H1 (cell line): Measurements from ENCODE around the gene ISG15. TPM values are rescaled to one million over a fixed set of nuclear protein-coding genes. Genes with fewer than 3 reads are reported as not detected.

Source experiments
- CTCF ChIA-PET: fragments of 300-600 bp; sonication (Branson Sonifier 250); formaldehyde crosslinking; loops from one replicate; lab custom pipeline; 2021; ENCODE audit not compliant: partially characterized antibody; lab: Charles Lee
- POLR2A ChIA-PET: fragments of 300-600 bp; sonication (Branson Sonifier 250); formaldehyde crosslinking; loops from one replicate; lab custom pipeline; 2021; ENCODE audit warnings: inconsistent platforms; ENCODE audit not compliant: partially characterized antibody; lab: Charles Lee
- DNase-seq, 2 experiments: peaks; one replicate each; pipeline versions ENCODE4 v3.0.0 to v3.0.0-alpha.2; 2010 to 2022; ENCODE audit warnings: low spot score in 2 of 2, low read depth in 1 of 2, mixed read lengths in 1 of 2
- FAIRE-seq: peaks from 2 replicates; lab custom pipeline; 2011; peaks lifted over from hg19 to GRCh38; lab: Jason Lieb, UNC
- H2AFZ ChIP-seq: 2 replicates; pipeline ENCODE4 v1.8.1; 2012; ENCODE audit warnings: low read length, inconsistent platforms
- H2AK5ac ChIP-seq: 2 replicates; pipeline ENCODE4 v1.6.1; 2013; ENCODE audit warnings: low read depth, low read length
- H2BK120ac ChIP-seq: replicated peaks from 2 replicates; pipeline ENCODE3; 2013; ENCODE audit warnings: low read depth, low read length, inconsistent platforms
- H2BK12ac ChIP-seq: 2 replicates; pipeline ENCODE4 v1.6.1; 2013; ENCODE audit warnings: low read depth, low read length
- H2BK15ac ChIP-seq: 2 replicates; pipeline ENCODE4 v1.6.1; 2013; ENCODE audit warnings: low read length
- H2BK20ac ChIP-seq: 2 replicates; pipeline ENCODE4 v1.6.1; 2013; ENCODE audit warnings: low read length
- H2BK5ac ChIP-seq: 2 replicates; pipeline ENCODE4 v1.6.1; 2013; ENCODE audit warnings: low read depth, low read length
- H3K14ac ChIP-seq: 2 replicates; pipeline ENCODE4 v1.6.1; 2013; ENCODE audit warnings: inconsistent platforms; ENCODE audit not compliant: insufficient read length
- H3K18ac ChIP-seq: 2 replicates; pipeline ENCODE4 v1.6.1; 2013; ENCODE audit warnings: low read length; ENCODE audit errors: extremely low read depth
- H3K23ac ChIP-seq: 2 replicates; pipeline ENCODE4 v1.6.1; 2013; ENCODE audit warnings: inconsistent platforms; ENCODE audit not compliant: insufficient read length
- H3K23me2 ChIP-seq: 2 replicates; pipeline ENCODE4 v1.6.1; 2013; ENCODE audit warnings: low read depth, low read length
- H3K27ac ChIP-seq: 2 replicates; pipeline ENCODE4 v1.6.1; 2011; ENCODE audit warnings: low read depth, low read length, inconsistent platforms
- H3K27me3 ChIP-seq, 4 experiments: replicated peaks in 1 of 4; 1 replicate in 1 of 4; 2 replicates in 3 of 4; pipeline versions ENCODE4 v1.6.1 to v1.8.1; 2011 to 2013; ENCODE audit warnings: low read length in 3 of 4, mild to moderate bottlenecking in 3 of 4, inconsistent platforms in 2 of 4, mixed read lengths in 2 of 4, moderate library complexity in 1 of 4; ENCODE audit not compliant: control insufficient read depth in 3 of 4, insufficient read depth in 3 of 4; ENCODE audit errors: extremely low read depth in 1 of 4
- H3K36me3 ChIP-seq, 4 experiments: 2 replicates each; pipeline versions ENCODE4 v1.6.1 to v1.8.1; 2011 to 2013; ENCODE audit warnings: mild to moderate bottlenecking in 4 of 4, low read length in 3 of 4, moderate library complexity in 2 of 4, control low read depth in 1 of 4, inconsistent platforms in 1 of 4; ENCODE audit not compliant: insufficient read depth in 4 of 4, control insufficient read depth in 2 of 4
- H3K4ac ChIP-seq: replicated peaks from 2 replicates; pipeline ENCODE3; 2013; ENCODE audit warnings: low read length, low read depth, mixed read lengths, inconsistent platforms; ENCODE audit not compliant: insufficient read length
- H3K4me1 ChIP-seq, 4 experiments: replicated peaks in 1 of 4; 1 replicate in 1 of 4; 2 replicates in 3 of 4; pipeline versions ENCODE4 v1.6.1 to v1.8.1; 2011 to 2013; ENCODE audit warnings: low read length in 3 of 4, inconsistent platforms in 2 of 4, mixed read lengths in 1 of 4; ENCODE audit not compliant: insufficient read depth in 4 of 4, control insufficient read depth in 3 of 4
- H3K4me2 ChIP-seq, 2 experiments: 2 replicates each; pipeline versions ENCODE4 v1.6.1 to v1.8.1; 2011 to 2013; ENCODE audit warnings: low read depth in 2 of 2, low read length in 2 of 2, control low read depth in 1 of 2, inconsistent platforms in 1 of 2, mild to moderate bottlenecking in 1 of 2; ENCODE audit not compliant: insufficient read depth in 1 of 2
- H3K4me3 ChIP-seq, 4 experiments: fragments of 200-600, 300-600 bp in 1 of 4; sonication (generic), shearing (Covaris generic), sonication (Bioruptor Twin) in 1 of 4; 2 replicates each; pipeline versions ENCODE4 v1.5.1 to v1.8.1; 2011 to 2016; ENCODE audit warnings: low read length in 4 of 4, low read depth in 3 of 4, control low read depth in 2 of 4, inconsistent platforms in 2 of 4, mild to moderate bottlenecking in 2 of 4, mixed read lengths in 1 of 4, moderate library complexity in 1 of 4; ENCODE audit not compliant: insufficient read depth in 2 of 4; ENCODE audit errors: extremely low read depth in 1 of 4
- H3K56ac ChIP-seq: replicated peaks from 2 replicates; pipeline ENCODE3; 2013; ENCODE audit warnings: low read depth, mild to moderate bottlenecking, mixed read lengths, low read length, inconsistent platforms; ENCODE audit not compliant: insufficient read length
- H3K79me1 ChIP-seq: 2 replicates; pipeline ENCODE4 v1.6.1; 2013; ENCODE audit warnings: low read depth, low read length, control low read depth
- H3K79me2 ChIP-seq, 2 experiments: 2 replicates each; pipeline versions ENCODE4 v1.6.1 to v1.8.1; 2012 to 2013; ENCODE audit warnings: low read length in 2 of 2, mild to moderate bottlenecking in 2 of 2, inconsistent platforms in 1 of 2; ENCODE audit not compliant: insufficient read depth in 2 of 2, control insufficient read depth in 1 of 2
- H3K9ac ChIP-seq, 4 experiments: replicated peaks in 1 of 4; 1 replicate in 1 of 4; 2 replicates in 3 of 4; pipeline versions ENCODE4 v1.6.1 to v1.8.1; 2011 to 2013; ENCODE audit warnings: low read depth in 3 of 4, low read length in 3 of 4, control low read depth in 2 of 4, mild to moderate bottlenecking in 2 of 4, moderate library complexity in 2 of 4, inconsistent platforms in 1 of 4; ENCODE audit errors: extremely low read depth in 1 of 4
- H3K9me3 ChIP-seq, 2 experiments: 2 replicates each; pipeline versions ENCODE4 v1.6.1 to v1.8.1; 2012 to 2013; ENCODE audit warnings: mild to moderate bottlenecking in 2 of 2, moderate library complexity in 2 of 2, control low read depth in 1 of 2, inconsistent platforms in 1 of 2, low read depth in 1 of 2, low read length in 1 of 2, mixed read lengths in 1 of 2; ENCODE audit not compliant: insufficient read depth in 2 of 2
- H4K20me1 ChIP-seq, 2 experiments: replicated peaks in 1 of 2; 2 replicates each; pipeline versions ENCODE3 to v1.8.1; 2011 to 2013; ENCODE audit warnings: inconsistent platforms in 2 of 2, low read length in 2 of 2, mild to moderate bottlenecking in 1 of 2; ENCODE audit not compliant: insufficient read depth in 2 of 2, control insufficient read depth in 1 of 2
- H4K5ac ChIP-seq: 2 replicates; pipeline ENCODE4 v1.6.1; 2013; ENCODE audit warnings: low read length, low read depth, mixed read lengths, inconsistent platforms; ENCODE audit not compliant: insufficient read length
- H4K8ac ChIP-seq: 2 replicates; pipeline ENCODE4 v1.8.0; 2013; ENCODE audit warnings: mild to moderate bottlenecking, moderate library complexity, low read length, inconsistent platforms; ENCODE audit not compliant: insufficient read depth; ENCODE audit errors: extremely low read depth
- H4K91ac ChIP-seq: replicated peaks from 2 replicates; pipeline ENCODE3; 2013; ENCODE audit warnings: low read length, mixed read lengths, inconsistent platforms; ENCODE audit not compliant: insufficient read length
- CTBP2 ChIP-seq: IDR thresholded peaks from 2 replicates; pipeline ENCODE4 v1.7.0; 2011; ENCODE audit warnings: borderline replicate concordance, mild to moderate bottlenecking, moderate library complexity, mixed read lengths, low read length; ENCODE audit not compliant: insufficient read depth, insufficient read length
- EP300 ChIP-seq, 2 experiments: IDR thresholded peaks; 1 replicate in 1 of 2; 2 replicates in 1 of 2; pipeline ENCODE4 v1.6.1; 2011 to 2012; ENCODE audit warnings: low read depth in 2 of 2, low read length in 2 of 2, mild to moderate bottlenecking in 2 of 2, borderline replicate concordance in 1 of 2, inconsistent platforms in 1 of 2, moderate library complexity in 1 of 2
- EZH2 ChIP-seq: fragments of 200-600 bp; sonication (generic); IDR thresholded peaks from 2 replicates; pipeline ENCODE4 v1.7.1; 2012; ENCODE audit warnings: low read depth, mild to moderate bottlenecking, moderate library complexity, low read length, inconsistent platforms; ENCODE audit not compliant: severe bottlenecking
- HDAC6 ChIP-seq: IDR thresholded peaks from one replicate; pipeline ENCODE4 v1.7.1; 2012; ENCODE audit warnings: low read depth, mild to moderate bottlenecking, inconsistent platforms, low read length, moderate library complexity
- MAFK ChIP-seq: IDR thresholded peaks from 2 replicates; pipeline ENCODE4 v1.6.1; 2012; ENCODE audit warnings: low read depth, mild to moderate bottlenecking, improper control_type of control experiment, low read length
- PHF8 ChIP-seq: fragments of 200-600 bp; sonication (generic); conservative IDR thresholded peaks from 2 replicates; pipeline ENCODE4 v1.7.1; 2012; ENCODE audit warnings: low read depth, mild to moderate bottlenecking, inconsistent platforms, low read length, moderate library complexity
- RBBP5 ChIP-seq: IDR thresholded peaks from 2 replicates; pipeline ENCODE4 v1.7.1; 2012; ENCODE audit warnings: low read depth, mild to moderate bottlenecking, inconsistent platforms, low read length, moderate library complexity, borderline replicate concordance
- RNF2 ChIP-seq: fragments of 200-900, 300-1000 bp; sonication (generic); IDR thresholded peaks from 2 replicates; pipeline ENCODE4 v1.7.1; 2016; ENCODE audit warnings: borderline replicate concordance, low read depth, mild to moderate bottlenecking, antibody characterized with exemption, low read length; ENCODE audit not compliant: poor library complexity, severe bottlenecking; ENCODE audit errors: missing control alignments
- RXRA ChIP-seq: IDR thresholded peaks from 2 replicates; pipeline ENCODE4 v1.6.1; 2011; ENCODE audit warnings: low read depth, mild to moderate bottlenecking, low read length, moderate library complexity; ENCODE audit not compliant: insufficient read depth
- TCF12 ChIP-seq: IDR thresholded peaks from 2 replicates; pipeline ENCODE4 v1.6.1; 2011; ENCODE audit warnings: low read depth, mild to moderate bottlenecking, low read length
- ZNF274 ChIP-seq: IDR thresholded peaks from 2 replicates; pipeline ENCODE4 v1.7.0; 2012; ENCODE audit warnings: low read length, borderline replicate concordance; ENCODE audit errors: extremely low read depth
- WGBS, 2 experiments: shearing (Covaris generic) in 1 of 2; methylation state at CpG; one replicate each; pipeline versions ENCODE4 v1.1.6 to v1.1.7; 2013 to 2015; ENCODE audit warnings: low lambda C conversion rate in 2 of 2, mixed read lengths in 2 of 2, inconsistent platforms in 1 of 2, low coverage in 1 of 2, missing lambda C conversion rate in 1 of 2; ENCODE audit not compliant: insufficient replicate concordance in 2 of 2, insufficient coverage in 1 of 2, insufficient read length in 1 of 2; ENCODE audit errors: extremely low coverage in 1 of 2, missing lambda C conversion rate in 1 of 2; 5-methylcytosine and 5-hydroxymethylcytosine counted together
- polyA plus RNA-seq, 7 experiments: library from polyadenylated mRNA; depleted of rRNA in 3 of 7; stranded (reverse) in 5 of 7; unstranded in 2 of 7; fragments of >200 nt in 5 of 7; fragments of 200-250 nt in 2 of 7; gene quantifications; 1 replicate in 5 of 7; 2 replicates in 1 of 7; 4 replicates in 1 of 7; pipeline versions ENCODE4 v1.2.1 to v1.2.3, GENCODE V29; 2011 to 2013; ENCODE audit warnings: missing spikeins in 2 of 7, mixed read lengths in 2 of 7
- total RNA-seq: library from RNA; stranded (reverse); fragmentation: NEBNext Ultra II Directional; extraction: Animal tissue kit (Norgen Biotek cat#: 25700); gene quantifications from 2 replicates; pipeline ENCODE4 v1.2.1, GENCODE V29; 2021

ISG15 gene
- total and polyA plus RNA-seq, 2 of the 8 experiments (the other 6 are each of a cell fraction or from before 2014, with no cell fraction given): 29.3 to 121 TPM

- H4K20me1 ChIP-seq: peaks cover 10 to 20% of the 10 kb centered on the region in 2 experiments
- H4K5ac ChIP-seq: no peak overlapping the region
- no peak overlapping the region for H3K56ac ChIP-seq
- H3K27me3 ChIP-seq: no peaks in the 10 kb centered on the region
- H2BK15ac ChIP-seq: no peak overlapping the region
- H2AFZ ChIP-seq: no peak overlapping the region
- ChIA-PET POLR2A (no interaction called here), CTCF (interaction anchor here (0.6 to 2.4 kb wide), 3 partner anchors 10 to 218 kb away, joined by 3 to 6 read pairs (median 4); no protein-coding TSS in a partner anchor)
- no peak overlapping the region for H3K4me2 ChIP-seq
- H3K4ac ChIP-seq: no peak overlapping the region
- H4K8ac ChIP-seq: no peak overlapping the region; the same call in 1 of the 2 replicates
- no peak overlapping the region for H3K9ac ChIP-seq
- no peak for DNase-seq
- no peak overlapping the region for H2BK5ac ChIP-seq
- no peaks in the 10 kb centered on the region for H3K4me1 ChIP-seq
- peaks cover 6 to 82% (median 34%) of the 10 kb centered on the region in 4 experiments for H3K36me3 ChIP-seq
- no peak overlapping the region for H3K18ac ChIP-seq
- no peak overlapping the region for H2BK120ac ChIP-seq
- H3K9me3 ChIP-seq: no peaks in the 10 kb centered on the region
- H2AK5ac ChIP-seq: no peak overlapping the region
- FAIRE-seq: no peak
- no peak overlapping the region for H4K91ac ChIP-seq
- H2BK20ac ChIP-seq: no peak overlapping the region
- H3K79me2 ChIP-seq: no peaks in the 10 kb centered on the region
- H3K27ac ChIP-seq: no peak overlapping the region
- no peak overlapping the region for H3K14ac ChIP-seq
- no peak overlapping the region for H3K23ac ChIP-seq
- H3K79me1 ChIP-seq: peaks cover 6% of the 10 kb centered on the region
- 94% methylated on average over 13 of the region's 19 CpGs; no CpG with 5 or more reads in 1 of the 2 experiments for WGBS, 2 experiments
- no peak overlapping the region for H3K4me3 ChIP-seq
- H3K23me2 ChIP-seq: no peaks in the 10 kb centered on the region
- H2BK12ac ChIP-seq: no peak overlapping the region
- TF ChIP-seq EZH2: no peak
- TF ChIP-seq ZNF274: no peak
- TF ChIP-seq PHF8: no peak
- TF ChIP-seq MAFK: no peak
- no peak for TF ChIP-seq RBBP5
- TF ChIP-seq CTBP2: no peak
- TF ChIP-seq HDAC6: no peak
- TF ChIP-seq RNF2: no peak
- TF ChIP-seq RXRA: no peak
- TF ChIP-seq TCF12: no peak
- TF ChIP-seq EP300 (IDR thresholded peaks at IDR 0.05; ENCODE audit: borderline replicate concordance in 1 of 2, low read depth in 2 of 2, low read length in 2 of 2): no peak
Observed at GRCh38 chr1:1047407-1047806, 34.1 kb downstream of the ISG15 start.
